Measurements from ENCODE around the gene CHPF2.

DNA sequence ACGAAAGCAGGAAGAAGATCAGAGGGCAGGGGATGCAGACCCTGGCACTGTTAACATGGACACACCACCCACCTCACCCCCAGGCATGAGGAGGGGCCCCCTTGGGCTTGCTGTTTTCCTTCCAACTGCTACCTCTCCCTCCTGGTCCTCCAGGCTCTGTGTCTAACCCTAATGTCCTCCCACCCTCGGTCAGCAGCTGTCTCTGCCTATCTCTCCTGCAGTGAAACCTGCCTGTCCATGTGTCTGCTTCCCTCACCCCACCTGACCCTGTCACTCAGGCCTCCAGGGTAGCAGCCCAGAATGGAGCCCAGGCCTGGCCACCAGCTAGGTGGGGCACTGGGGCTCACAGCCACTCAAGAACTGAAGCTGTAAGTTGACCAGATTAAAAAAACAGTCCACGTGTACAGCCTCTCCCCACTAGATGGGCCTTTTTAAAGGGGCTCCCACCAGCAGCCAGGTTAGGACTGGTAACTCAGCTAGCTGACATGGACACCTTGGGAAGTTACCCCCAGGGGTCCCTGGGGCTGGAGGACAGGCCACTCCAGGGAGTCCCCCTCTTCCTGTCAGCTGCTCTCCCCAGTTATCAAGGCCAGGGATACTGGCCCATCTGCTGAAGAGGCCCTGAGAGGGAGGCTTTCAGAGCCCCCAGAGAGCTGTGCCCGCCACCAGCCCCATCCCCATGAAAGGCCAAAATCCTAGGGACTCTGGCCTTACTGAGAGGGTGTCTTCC lies 14.7 kb downstream of the CHPF2 start:
- TF ChIP-seq, protein P1, sequence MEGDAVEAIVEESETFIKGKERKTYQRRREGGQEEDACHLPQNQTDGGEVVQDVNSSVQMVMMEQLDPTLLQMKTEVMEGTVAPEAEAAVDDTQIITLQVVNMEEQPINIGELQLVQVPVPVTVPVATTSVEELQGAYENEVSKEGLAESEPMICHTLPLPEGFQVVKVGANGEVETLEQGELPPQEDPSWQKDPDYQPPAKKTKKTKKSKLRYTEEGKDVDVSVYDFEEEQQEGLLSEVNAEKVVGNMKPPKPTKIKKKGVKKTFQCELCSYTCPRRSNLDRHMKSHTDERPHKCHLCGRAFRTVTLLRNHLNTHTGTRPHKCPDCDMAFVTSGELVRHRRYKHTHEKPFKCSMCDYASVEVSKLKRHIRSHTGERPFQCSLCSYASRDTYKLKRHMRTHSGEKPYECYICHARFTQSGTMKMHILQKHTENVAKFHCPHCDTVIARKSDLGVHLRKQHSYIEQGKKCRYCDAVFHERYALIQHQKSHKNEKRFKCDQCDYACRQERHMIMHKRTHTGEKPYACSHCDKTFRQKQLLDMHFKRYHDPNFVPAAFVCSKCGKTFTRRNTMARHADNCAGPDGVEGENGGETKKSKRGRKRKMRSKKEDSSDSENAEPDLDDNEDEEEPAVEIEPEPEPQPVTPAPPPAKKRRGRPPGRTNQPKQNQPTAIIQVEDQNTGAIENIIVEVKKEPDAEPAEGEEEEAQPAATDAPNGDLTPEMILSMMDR (IDR thresholded peaks at IDR 0.05), result no peak
- no peak for TF ChIP-seq POLR2A (IDR thresholded peaks at IDR 0.05)

Data from thyroid gland (tissue), 4 donors.